Osteocyte (in vitro differentiated cells): Measurements from ENCODE around the gene CCL20. TPM values are rescaled to one million over a fixed set of nuclear protein-coding genes. Genes with fewer than 3 reads are reported as not detected.
A peak's percentile ranks its signal among the peaks of the same experiment; 100 is the strongest.
"Not testable (repeated sequence)": the region's sequence is repeated elsewhere in the genome, so short reads cannot be mapped to it uniquely, and the experiment has no call there.

ENCODE experiments used
- DNase-seq: peaks from one replicate; pipeline ENCODE4 v3.0.0; 2021; ENCODE audit warnings: mixed read lengths; ENCODE audit not compliant: unreplicated experiment; ENCODE audit errors: extremely low spot score
- H3K27ac Mint-ChIP-seq: one replicate; pipeline ENCODE4 v1.8.0; 2021; ENCODE audit warnings: mild to moderate bottlenecking, mixed read lengths; ENCODE audit not compliant: unreplicated experiment
- H3K27me3 Mint-ChIP-seq: one replicate; pipeline ENCODE4 v1.8.0; 2021; ENCODE audit warnings: mixed read lengths; ENCODE audit not compliant: unreplicated experiment
- H3K36me3 Mint-ChIP-seq: one replicate; pipeline ENCODE4 v1.8.0; 2021; ENCODE audit warnings: mixed read lengths; ENCODE audit not compliant: unreplicated experiment
- H3K4me1 Mint-ChIP-seq: one replicate; pipeline ENCODE4 v1.8.0; 2021; ENCODE audit warnings: mixed read lengths; ENCODE audit not compliant: unreplicated experiment
- H3K4me3 Mint-ChIP-seq: one replicate; pipeline ENCODE4 v1.8.0; 2021; ENCODE audit warnings: mild to moderate bottlenecking, moderate library complexity, mixed read lengths; ENCODE audit not compliant: unreplicated experiment
- H3K9me3 Mint-ChIP-seq: one replicate; pipeline ENCODE4 v1.8.0; 2021; ENCODE audit warnings: mixed read lengths; ENCODE audit not compliant: unreplicated experiment
- CTCF ChIP-seq: fragments of 200-600 bp; sonication (generic); IDR thresholded peaks from 2 replicates; pipeline ENCODE4 v1.5.0; 2021; ENCODE audit warnings: antibody characterized with exemption, mild to moderate bottlenecking, moderate library complexity
- total RNA-seq: library from RNA; stranded (reverse); gene quantifications from 2 replicates; pipeline ENCODE4 v1.2.1, GENCODE V29; 2021

CCL20 gene
- total RNA-seq, 1 donor from 2014 or later: not detected

- no peaks in the 10 kb centered on the region for H3K27me3 Mint-ChIP-seq
- DNase-seq: no peak
- H3K4me3 Mint-ChIP-seq: no peak overlapping the region
Observed at GRCh38 chr2:227789803-227790202, 23.8 kb upstream of the CCL20 start.

GRCh38 chr2:227793148-227793712 is 20.4 kb upstream of the CCL20 start:
- no peak for DNase-seq
- Mint-ChIP-seq H3K4me1 (peaks cover 7% of the 10 kb centered on the region), H3K27me3 (no peaks in the 10 kb centered on the region), H3K36me3 (no peaks in the 10 kb centered on the region), H3K4me3 (no peak overlapping the region), H3K27ac (no peak overlapping the region), H3K9me3 (peaks cover 5% of the 10 kb centered on the region)
- TF ChIP-seq CTCF: no peak

More at GRCh38 chr2:227789803-227790202, 23.8 kb upstream of the CCL20 start:
- peaks cover 6% of the 10 kb centered on the region for H3K9me3 Mint-ChIP-seq
- no peaks in the 10 kb centered on the region for H3K36me3 Mint-ChIP-seq
- H3K27ac Mint-ChIP-seq: peak overlapping the region; percentile 36
- TF ChIP-seq CTCF: no peak
- peaks cover 3% of the 10 kb centered on the region for H3K4me1 Mint-ChIP-seq

GRCh38 chr2:227796045-227796711 is 17.5 kb upstream of the CCL20 start:
- H3K27me3 Mint-ChIP-seq: no peaks in the 10 kb centered on the region

GRCh38 chr2:227796768-227797167 is 16.9 kb upstream of the CCL20 start:
- H3K4me1 Mint-ChIP-seq, H3K36me3 Mint-ChIP-seq, H3K27me3 Mint-ChIP-seq, DNase-seq, H3K4me3 Mint-ChIP-seq, H3K9me3 Mint-ChIP-seq, H3K27ac Mint-ChIP-seq: not testable (repeated sequence)

More at GRCh38 chr2:227796045-227796711, 17.5 kb upstream of the CCL20 start:
- DNase-seq: no peak
- peaks cover 5% of the 10 kb centered on the region for H3K4me1 Mint-ChIP-seq
- H3K27ac Mint-ChIP-seq: no peak overlapping the region
- H3K4me3 Mint-ChIP-seq: no peak overlapping the region
- no peaks in the 10 kb centered on the region for H3K36me3 Mint-ChIP-seq
- no peaks in the 10 kb centered on the region for H3K9me3 Mint-ChIP-seq
- no peak for TF ChIP-seq CTCF

- Mint-ChIP-seq H3K4me3 (no peak overlapping the region), H3K27me3 (no peaks in the 10 kb centered on the region), H3K36me3 (no peaks in the 10 kb centered on the region), H3K9me3 (no peaks in the 10 kb centered on the region), H3K27ac (no peak overlapping the region), H3K4me1 (peaks cover 5% of the 10 kb centered on the region)
- DNase-seq: no peak
- no peak for TF ChIP-seq CTCF
Observed at GRCh38 chr2:227799202-227799601, 14.4 kb upstream of the CCL20 start.
